K562 (cell line): ENCODE results near the gene SORCS2. TPM values are rescaled to one million over a fixed set of nuclear protein-coding genes. Genes with fewer than 3 reads are reported as not detected.

ENCODE experiments used
- ATAC-seq: fragments of 200-7000 bp; cut with Tn5 transposase; 3 replicates; pipeline ENCODE4 v1.9.1; 2020; ENCODE audit warnings: moderate library complexity
- BruUV-seq: library from RNA; stranded (reverse); fragments of 400-500 nt; replicated peaks from 2 replicates; lab custom pipeline; 2021; lab: Mats Ljungman, UMichigan
- CTCF ChIA-PET: fragments of 300-600 bp; formaldehyde crosslinking; extraction: SDS; loops from one replicate; lab custom pipeline; 2021; ENCODE audit warnings: low intra/inter-chr PET ratio; lab: Yijun Ruan, JAX
- POLR2A ChIA-PET: fragments of 300-600, 350-650 bp; sonication (Branson Sonifier 250); formaldehyde crosslinking; extraction: SDS; loops from one replicate; lab custom pipeline; 2021; ENCODE audit warnings: antibody characterized with exemption, inconsistent platforms; lab: Yijun Ruan, JAX
- DNase-seq, 4 experiments: peaks; one replicate each; pipeline versions ENCODE4 v3.0.0 to v3.0.0-alpha.2; 2011 to 2018; ENCODE audit warnings: low spot score in 3 of 4, mixed read lengths in 3 of 4; ENCODE audit errors: extremely low read depth in 1 of 4
- FAIRE-seq: peaks from 2 replicates; lab custom pipeline; 2011; peaks lifted over from hg19 to GRCh38; lab: Jason Lieb, UNC
- H2AFZ ChIP-seq: 2 replicates; pipeline ENCODE4 v1.6.0; 2011; ENCODE audit warnings: low read depth, low read length, control low read depth, inconsistent platforms
- H3K27ac ChIP-seq: fragments of 200-600 bp; 3 replicates; pipeline ENCODE4 v1.8.0; 2011; ENCODE audit warnings: low read depth, mild to moderate bottlenecking, control low read depth, inconsistent platforms, low read length, moderate library complexity, mixed read lengths; ENCODE audit errors: extremely low read depth
- H3K27me3 ChIP-seq, 2 experiments: fragments of 300-600 bp in 1 of 2; 2 replicates in 1 of 2; 3 replicates in 1 of 2; pipeline versions ENCODE4 v1.6.0 to v1.8.0; 2011; ENCODE audit warnings: inconsistent platforms in 2 of 2, low read length in 2 of 2, mild to moderate bottlenecking in 1 of 2, mixed read lengths in 1 of 2, moderate library complexity in 1 of 2; ENCODE audit not compliant: control insufficient read depth in 2 of 2, insufficient read depth in 2 of 2
- H3K36me3 ChIP-seq: fragments of 300-600 bp; 3 replicates; pipeline ENCODE4 v1.8.0; 2011; ENCODE audit warnings: mild to moderate bottlenecking, low read length, inconsistent platforms; ENCODE audit not compliant: control insufficient read depth, insufficient read depth
- H3K4me1 ChIP-seq, 2 experiments: fragments of 200-600 bp in 1 of 2; replicated peaks in 1 of 2; 2 replicates in 1 of 2; 3 replicates in 1 of 2; pipeline versions ENCODE4 v1.5.1 to v1.8.0; 2011; ENCODE audit warnings: inconsistent platforms in 2 of 2, low read length in 2 of 2, mild to moderate bottlenecking in 1 of 2, mixed read lengths in 1 of 2, moderate library complexity in 1 of 2; ENCODE audit not compliant: control insufficient read depth in 2 of 2, insufficient read depth in 2 of 2
- H3K4me2 ChIP-seq: 2 replicates; pipeline ENCODE4 v1.6.1; 2011; ENCODE audit warnings: low read length, control low read depth, inconsistent platforms, mixed read lengths; ENCODE audit not compliant: insufficient read depth
- H3K4me3 ChIP-seq: fragments of 200-600 bp; sonication (generic), shearing (Covaris generic); 2 replicates; pipeline ENCODE4 v1.5.1; 2016; ENCODE audit warnings: control low read depth, inconsistent platforms
- H3K79me2 ChIP-seq: fragments of 200-600 bp; 3 replicates; pipeline ENCODE4 v1.8.0; 2011; ENCODE audit warnings: low read length, inconsistent platforms; ENCODE audit not compliant: control insufficient read depth, insufficient read depth
- H3K9ac ChIP-seq, 2 experiments: 2 replicates each; pipeline versions ENCODE4 v1.6.0 to v1.6.1; 2011; ENCODE audit warnings: low read depth in 2 of 2, low read length in 2 of 2, control low read depth in 1 of 2, inconsistent platforms in 1 of 2, mild to moderate bottlenecking in 1 of 2, mixed read lengths in 1 of 2; ENCODE audit not compliant: insufficient read depth in 1 of 2
- H3K9me1 ChIP-seq: one replicate; pipeline ENCODE4 v1.6.0; 2011; ENCODE audit warnings: inconsistent platforms, mild to moderate bottlenecking, low read length, moderate library complexity; ENCODE audit not compliant: control insufficient read depth, insufficient read depth
- H3K9me3 ChIP-seq: replicated peaks from 2 replicates; pipeline ENCODE4 v1.5.1; 2011; ENCODE audit warnings: low read depth, low read length, inconsistent platforms; ENCODE audit not compliant: control insufficient read depth, insufficient read depth
- H4K20me1 ChIP-seq: replicated peaks from 2 replicates; pipeline ENCODE4 v1.6.1; 2011; ENCODE audit warnings: low read length, inconsistent platforms, mixed read lengths; ENCODE audit not compliant: control insufficient read depth, insufficient read depth
- CBFA2T2 ChIP-seq: fragments of 450-650 bp; conservative IDR thresholded peaks from 2 replicates; pipeline ENCODE4 v1.6.1; 2017; ENCODE audit warnings: mild to moderate bottlenecking
- DACH1 ChIP-seq: fragments of 450-650 bp; IDR thresholded peaks from 2 replicates; pipeline ENCODE4 v1.6.1; 2018; ENCODE audit not compliant: partially characterized antibody
- FOS ChIP-seq: IDR thresholded peaks from 3 replicates; pipeline ENCODE4 v1.6.1; 2011; ENCODE audit not compliant: insufficient read length; ENCODE audit errors: extremely low read depth
- MCM3 ChIP-seq: fragments of 450-650 bp; IDR thresholded peaks from 2 replicates; pipeline ENCODE4 v1.6.1; 2016
- PHF8 ChIP-seq: fragments of 200-600 bp; sonication (generic); IDR thresholded peaks from 2 replicates; pipeline ENCODE4 v1.6.1; 2012; ENCODE audit warnings: mixed run types, mild to moderate bottlenecking, inconsistent platforms, low read length, moderate library complexity, borderline replicate concordance
- ZNF766 ChIP-seq: fragments of 200-800 bp; sonication (Bioruptor generic); conservative IDR thresholded peaks from 2 replicates; pipeline ENCODE4 v1.6.1; 2016; ENCODE audit warnings: missing genetic modification characterization, missing compliant biosample characterization
- WGBS: fragments of 100-300 bp; shearing (Covaris generic); methylation state at CpG from one replicate; pipeline ENCODE4 v1.1.6; 2016; ENCODE audit warnings: low coverage, mixed read lengths; ENCODE audit not compliant: insufficient coverage; ENCODE audit errors: missing lambda C conversion rate; 5-methylcytosine and 5-hydroxymethylcytosine counted together
- in situ Hi-C: fragments of 300-500 bp; cut with MboI; formaldehyde crosslinking; loops from 4 replicates; pipeline ENCODE4 v1.15.0; 2018; ENCODE audit warnings: inconsistent platforms, mixed read lengths
- intact Hi-C: fragments of 100-400 bp; cut with micrococcal nuclease; formaldehyde crosslinking; loops from 2 replicates; pipeline ENCODE4 v1.14.2; 2022
- polyA plus RNA-seq, 8 experiments: library from polyadenylated mRNA; depleted of rRNA in 4 of 8; stranded (reverse) in 5 of 8; unstranded in 3 of 8; fragments of >200 nt; fragmentation: Nextera tagmentation in 2 of 8; fragmentation: Illumina TruSeq in 1 of 8; extraction: Ambion mirVana in 2 of 8; extraction: Trizol in 1 of 8; gene quantifications; 2 replicates each; pipeline versions ENCODE4 v1.2.1 to v1.2.3, GENCODE V29; 2011 to 2014; ENCODE audit warnings: inconsistent platforms in 1 of 8, missing spikeins in 1 of 8
- total RNA-seq, 7 experiments: library from RNA; depleted of rRNA in 6 of 7; stranded (reverse); fragments of >200 nt in 6 of 7; fragmentation: Illumina TruSeq in 2 of 7; extraction: Trizol in 2 of 7; gene quantifications; 2 replicates each; pipeline versions ENCODE4 v1.2.1 to v1.2.3, GENCODE V29; 2011 to 2021; ENCODE audit warnings: low replicate concordance in 1 of 7
- TF ChIP-seq, protein P1 (sequence below): fragments of 250-450 bp; sonication (Bioruptor Pico); IDR thresholded peaks from 2 replicates; pipeline ENCODE4 v1.8.0; 2021; ENCODE audit warnings: moderate library complexity, mild to moderate bottlenecking, inconsistent platforms
- TF ChIP-seq, protein P2 (sequence below), 3 experiments: IDR thresholded peaks in 2 of 3; conservative IDR thresholded peaks in 1 of 3; 2 replicates each; pipeline ENCODE4 v1.5.1; 2011 to 2012; ENCODE audit warnings: low read length in 3 of 3, mild to moderate bottlenecking in 3 of 3, control low read depth in 2 of 3, improper control_type of control experiment in 1 of 3, inconsistent platforms in 1 of 3, low read depth in 1 of 3, mixed read lengths in 1 of 3, moderate library complexity in 1 of 3; ENCODE audit not compliant: insufficient read depth in 2 of 3

The SORCS2 gene
- total and polyA plus RNA-seq, 9 of the 15 experiments (the other 6 are each of a cell fraction or from before 2014, with no cell fraction given), result not detected

GRCh38 chr4:7703688-7704087, 511.4 kb downstream of the SORCS2 start (continued):
- 0 out of 2 replicates have a peak, but pooled peaks have one; percentile 9 for TF ChIP-seq CBFA2T2
- no peak for TF ChIP-seq MCM3
- TF ChIP-seq, protein P1, sequence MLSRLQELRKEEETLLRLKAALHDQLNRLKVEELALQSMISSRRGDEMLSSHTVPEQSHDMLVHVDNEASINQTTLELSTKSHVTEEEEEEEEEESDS (CRISPR knock-in tag), result no peak
- no peak for TF ChIP-seq ZNF766 (CRISPR knock-in tag)
- no peak for TF ChIP-seq PHF8
- TF ChIP-seq FOS, result no peak
- TF ChIP-seq, all 486 proteins: peak for 2

- no peak overlapping the region for H2AFZ ChIP-seq
- H3K4me3 ChIP-seq, result no peak overlapping the region
- H3K27ac ChIP-seq, result no peak overlapping the region
- no peaks in the 10 kb centered on the region; the same call in 1 of the 2 replicates for H4K20me1 ChIP-seq
- POLR2A ChIA-PET, result no interaction called here
- H3K9me1 ChIP-seq, result no peaks in the 10 kb centered on the region
- no peak overlapping the region for H3K4me2 ChIP-seq
- in situ Hi-C loops, result no loop called here
- intact Hi-C loops, result no loop called here
- no peaks in the 10 kb centered on the region for H3K36me3 ChIP-seq
- DNase-seq (no peak), ATAC-seq (no peak), FAIRE-seq (no peak)
- TF ChIP-seq, protein P2, sequence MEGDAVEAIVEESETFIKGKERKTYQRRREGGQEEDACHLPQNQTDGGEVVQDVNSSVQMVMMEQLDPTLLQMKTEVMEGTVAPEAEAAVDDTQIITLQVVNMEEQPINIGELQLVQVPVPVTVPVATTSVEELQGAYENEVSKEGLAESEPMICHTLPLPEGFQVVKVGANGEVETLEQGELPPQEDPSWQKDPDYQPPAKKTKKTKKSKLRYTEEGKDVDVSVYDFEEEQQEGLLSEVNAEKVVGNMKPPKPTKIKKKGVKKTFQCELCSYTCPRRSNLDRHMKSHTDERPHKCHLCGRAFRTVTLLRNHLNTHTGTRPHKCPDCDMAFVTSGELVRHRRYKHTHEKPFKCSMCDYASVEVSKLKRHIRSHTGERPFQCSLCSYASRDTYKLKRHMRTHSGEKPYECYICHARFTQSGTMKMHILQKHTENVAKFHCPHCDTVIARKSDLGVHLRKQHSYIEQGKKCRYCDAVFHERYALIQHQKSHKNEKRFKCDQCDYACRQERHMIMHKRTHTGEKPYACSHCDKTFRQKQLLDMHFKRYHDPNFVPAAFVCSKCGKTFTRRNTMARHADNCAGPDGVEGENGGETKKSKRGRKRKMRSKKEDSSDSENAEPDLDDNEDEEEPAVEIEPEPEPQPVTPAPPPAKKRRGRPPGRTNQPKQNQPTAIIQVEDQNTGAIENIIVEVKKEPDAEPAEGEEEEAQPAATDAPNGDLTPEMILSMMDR (IDR thresholded peaks at IDR 0.05 in 2 of 3, conservative IDR thresholded peaks at IDR 0.05 in 1 of 3; ENCODE audit: insufficient read depth in 2 of 3, low read depth in 1 of 3, low read length in 3 of 3), result 0 out of 6 replicates have a peak, but pooled peaks of 1 of the 3 experiments have one; percentile 4
- no peak for TF ChIP-seq DACH1
- peaks cover 0 to 43% of the 10 kb centered on the region in 2 experiments; a peak in 3 of 5 replicates for H3K27me3 ChIP-seq
- no TSS peak for BruUV-seq
- WGBS, result 5% methylated on average over 16 of the region's 16 CpGs
- H3K9me3 ChIP-seq, result no peaks in the 10 kb centered on the region
- H3K9ac ChIP-seq, result no peak overlapping the region
- H3K4me1 ChIP-seq, result no peaks in the 10 kb centered on the region
- no peaks in the 10 kb centered on the region for H3K79me2 ChIP-seq
- CTCF ChIA-PET, result no interaction called here
These were observed 511.8 kb downstream of the SORCS2 start for GRCh38 chr4:7704091-7704490.
